ENCODE measurements around the gene TMEM266.
A peak's percentile ranks its signal among the peaks of the same experiment; 100 is the strongest.
"Not testable (repeated sequence)": the region's sequence is repeated elsewhere in the genome, so short reads cannot be mapped to it uniquely, and the experiment has no call there.

Gene TMEM266, protein sequence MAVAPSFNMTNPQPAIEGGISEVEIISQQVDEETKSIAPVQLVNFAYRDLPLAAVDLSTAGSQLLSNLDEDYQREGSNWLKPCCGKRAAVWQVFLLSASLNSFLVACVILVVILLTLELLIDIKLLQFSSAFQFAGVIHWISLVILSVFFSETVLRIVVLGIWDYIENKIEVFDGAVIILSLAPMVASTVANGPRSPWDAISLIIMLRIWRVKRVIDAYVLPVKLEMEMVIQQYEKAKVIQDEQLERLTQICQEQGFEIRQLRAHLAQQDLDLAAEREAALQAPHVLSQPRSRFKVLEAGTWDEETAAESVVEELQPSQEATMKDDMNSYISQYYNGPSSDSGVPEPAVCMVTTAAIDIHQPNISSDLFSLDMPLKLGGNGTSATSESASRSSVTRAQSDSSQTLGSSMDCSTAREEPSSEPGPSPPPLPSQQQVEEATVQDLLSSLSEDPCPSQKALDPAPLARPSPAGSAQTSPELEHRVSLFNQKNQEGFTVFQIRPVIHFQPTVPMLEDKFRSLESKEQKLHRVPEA

DNA sequence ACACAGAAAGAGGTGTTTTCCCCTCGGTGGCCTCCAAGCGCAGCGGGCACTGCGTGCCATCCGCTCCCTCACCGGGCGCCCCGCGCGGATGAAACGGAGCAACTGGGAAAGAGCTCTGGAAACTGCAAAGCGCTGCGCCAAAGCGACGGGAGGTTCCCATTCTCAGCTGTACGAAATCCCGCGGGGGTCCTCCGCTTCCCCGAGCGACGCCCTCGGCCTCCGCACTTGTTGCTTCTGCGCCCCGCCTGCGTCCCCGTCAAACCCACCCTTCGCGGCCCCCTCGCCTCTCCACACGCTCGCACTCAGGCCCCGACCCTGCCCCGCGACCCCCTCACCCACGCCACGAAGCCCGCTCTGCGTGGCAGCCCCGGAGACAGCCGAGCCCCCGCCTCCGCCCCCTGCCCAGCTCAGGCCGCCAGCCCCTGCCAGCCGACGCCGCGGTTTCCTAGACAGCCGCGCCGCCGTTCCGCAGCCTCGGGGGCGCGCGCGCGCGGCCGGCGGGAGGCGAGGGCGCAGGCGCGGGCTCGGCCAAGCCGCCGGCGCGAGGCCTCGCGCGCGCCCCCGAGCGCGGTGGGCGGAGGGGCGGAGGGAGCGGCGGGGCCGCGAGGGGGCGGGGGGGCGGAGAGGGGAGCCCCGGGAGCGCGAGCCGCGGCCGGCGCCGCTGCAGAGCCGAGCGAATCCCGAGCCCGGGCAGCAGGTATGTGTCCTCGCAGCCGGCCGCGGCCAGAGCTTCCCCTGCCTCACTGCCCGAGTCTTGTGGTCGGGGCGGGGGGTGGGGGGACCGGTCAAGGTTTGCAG is at the start of gene TMEM266:
Gene TMEM266 (plus strand): TSS at position 666 of the 798 bp plus-strand sequence. CDS start 74,279 bp downstream, outside the sequence.
- Mint-ChIP-seq H3K27ac (peak within 1 kb of the TSS; percentile 49), H3K9me3 (no peaks in the 10 kb centered on the region), H3K36me3 (ENCODE audit: low read depth) (no peaks in the 10 kb centered on the region), H3K4me1 (ENCODE audit: low read depth) (peaks cover 54% of the 10 kb centered on the region), H3K4me3 (peak within 1 kb of the TSS; percentile 77), H3K27me3 (peaks cover 67% of the 10 kb centered on the region)

- Mint-ChIP-seq H3K9me3 (peaks cover 3% of the 10 kb centered on the region), H3K4me3 (no peak overlapping the region), H3K36me3 (ENCODE audit: low read depth) (no peaks in the 10 kb centered on the region), H3K27ac (no peak overlapping the region), H3K4me1 (ENCODE audit: low read depth) (peaks cover 6% of the 10 kb centered on the region), H3K27me3 (peaks cover 52% of the 10 kb centered on the region)
Observed at GRCh38 chr15:76010613-76011012, 49.2 kb upstream of the TMEM266 start.

DNA sequence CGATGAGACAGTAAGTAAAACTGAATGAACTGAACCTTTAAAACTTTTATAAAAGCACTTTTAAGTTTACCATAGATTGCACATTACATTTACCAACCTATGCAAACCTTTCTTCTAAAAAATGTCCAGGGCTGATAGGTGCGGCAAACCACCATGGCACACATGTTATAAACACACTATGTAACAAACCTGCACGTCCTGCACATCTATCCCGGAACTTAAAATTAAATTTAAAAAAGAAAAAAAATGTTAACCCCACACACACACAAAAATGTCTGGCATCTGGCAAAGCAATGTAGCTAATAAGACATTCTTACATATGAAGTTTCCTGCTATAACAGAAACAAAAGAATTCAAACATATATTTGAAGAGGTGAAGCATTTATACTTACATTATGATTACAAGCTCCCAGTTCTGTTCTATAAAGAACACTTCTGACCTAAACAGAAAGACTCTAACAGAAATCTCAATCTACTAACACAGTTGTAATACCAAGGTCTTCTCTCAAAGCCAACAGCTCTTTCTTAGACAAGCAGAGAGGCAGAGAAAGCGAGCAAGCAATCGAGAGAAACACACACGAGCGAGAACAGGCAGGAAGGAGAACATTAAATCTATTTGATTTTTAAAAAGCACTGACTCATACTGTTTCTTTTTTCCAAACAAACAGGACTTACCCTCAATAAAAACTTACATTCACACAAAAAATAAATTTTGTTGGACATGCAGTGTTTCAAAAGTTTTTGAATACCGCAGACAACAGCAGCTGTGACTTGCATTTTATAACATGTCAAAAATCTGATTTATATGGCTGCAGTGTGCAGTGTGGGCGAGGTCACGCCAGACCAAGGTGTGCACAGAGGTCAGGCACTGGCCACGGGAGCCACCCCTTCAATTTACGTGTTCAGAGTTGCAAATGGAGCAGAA is 47.9 kb upstream of the TMEM266 start, which contains the start of gene NRG4:
Gene NRG4 (minus strand): TSS at position 798 of the 925 bp plus-strand sequence. CDS start 1,194 bp downstream, outside the sequence.
- peaks cover 63% of the 10 kb centered on the region for H3K27me3 Mint-ChIP-seq
- H3K27ac Mint-ChIP-seq, result no peak within 1 kb of the TSS
- H3K4me3 Mint-ChIP-seq, result peak within 1 kb of the TSS; percentile 15
- peaks cover 11% of the 10 kb centered on the region for H3K9me3 Mint-ChIP-seq
- H3K36me3 Mint-ChIP-seq (ENCODE audit: low read depth), result peaks cover under 1% of the 10 kb centered on the region
- H3K4me1 Mint-ChIP-seq (ENCODE audit: low read depth), result peaks cover 6% of the 10 kb centered on the region

- peaks cover 18% of the 10 kb centered on the region for H3K9me3 Mint-ChIP-seq
- not testable (repeated sequence) for H3K27ac Mint-ChIP-seq; H3K4me1 Mint-ChIP-seq (ENCODE audit: low read depth); H3K4me3 Mint-ChIP-seq
- H3K36me3 Mint-ChIP-seq (ENCODE audit: low read depth), result peaks cover 10% of the 10 kb centered on the region
- peaks cover 67% of the 10 kb centered on the region for H3K27me3 Mint-ChIP-seq
Observed at GRCh38 chr15:76013470-76013869, 46.3 kb upstream of the TMEM266 start.

DNA sequence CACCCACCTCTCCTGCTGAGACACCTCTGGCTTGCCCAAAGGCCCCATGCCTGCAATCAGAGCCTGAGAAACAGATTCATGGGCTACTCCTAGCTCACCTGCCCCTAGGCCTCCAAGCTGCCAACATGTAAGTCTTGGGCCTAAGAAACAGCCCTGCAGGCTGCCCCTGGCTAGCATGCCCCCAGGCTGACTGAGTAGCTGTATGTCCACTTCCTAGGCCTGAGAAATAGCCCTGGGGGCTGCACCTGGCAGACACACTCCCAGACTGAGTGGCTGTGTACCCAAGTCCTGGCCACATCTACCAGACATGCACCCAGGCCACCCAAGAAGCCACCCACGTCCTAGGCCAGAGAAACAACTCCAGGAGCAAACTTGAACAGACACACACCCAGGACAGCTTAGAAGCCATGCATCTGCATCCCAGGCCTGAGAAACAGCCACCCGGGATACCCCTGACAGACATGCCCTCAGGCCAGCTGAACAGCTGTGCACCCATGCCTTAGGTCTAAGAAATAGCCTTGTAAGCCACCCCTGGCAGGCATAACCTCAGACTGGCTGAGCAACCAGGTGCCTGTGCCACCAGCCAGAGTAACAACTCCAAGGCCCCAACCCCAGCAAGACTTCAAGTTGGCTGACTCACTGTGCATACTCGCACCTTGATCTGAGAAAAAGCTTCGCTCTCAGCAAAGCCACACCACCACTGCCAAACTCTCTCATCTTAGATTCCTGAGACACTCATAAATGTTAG is 35.6 kb upstream of the TMEM266 start:
- Mint-ChIP-seq H3K4me3 (no peak overlapping the region), H3K36me3 (ENCODE audit: low read depth) (peaks cover 13% of the 10 kb centered on the region), H3K9me3 (peaks cover 14% of the 10 kb centered on the region), H3K27me3 (peaks cover 33% of the 10 kb centered on the region), H3K27ac (no peak overlapping the region), H3K4me1 (ENCODE audit: low read depth) (no peaks in the 10 kb centered on the region)

DNA sequence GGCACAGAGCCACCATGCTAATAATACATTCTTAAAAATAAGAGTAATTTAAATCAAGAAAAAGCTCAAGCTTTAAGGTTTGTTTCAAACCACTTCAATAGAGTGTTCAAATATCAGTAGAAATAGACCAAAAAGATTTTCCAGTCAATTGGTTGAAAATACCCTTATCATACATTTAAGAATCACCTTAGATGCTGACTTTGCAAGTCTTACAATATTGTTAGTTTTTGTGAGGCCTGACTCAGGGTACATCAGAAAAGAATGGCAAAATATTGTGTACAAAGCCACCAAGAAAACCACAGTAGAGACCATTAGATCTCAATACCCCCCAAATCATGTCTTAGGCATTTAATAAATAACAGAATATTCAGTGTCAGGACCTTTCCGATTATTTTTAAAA is 27.7 kb upstream of the TMEM266 start:
- Mint-ChIP-seq H3K4me1 (ENCODE audit: low read depth) (no peaks in the 10 kb centered on the region), H3K9me3 (no peaks in the 10 kb centered on the region), H3K4me3 (no peak overlapping the region), H3K36me3 (ENCODE audit: low read depth) (no peaks in the 10 kb centered on the region), H3K27me3 (peaks cover 9% of the 10 kb centered on the region), H3K27ac (no peak overlapping the region)

GRCh38 chr15:76033438-76033837 is 26.3 kb upstream of the TMEM266 start:
- Mint-ChIP-seq H3K4me3 (no peak overlapping the region), H3K9me3 (no peaks in the 10 kb centered on the region), H3K27me3 (peaks cover 5% of the 10 kb centered on the region), H3K4me1 (ENCODE audit: low read depth) (no peaks in the 10 kb centered on the region), H3K36me3 (ENCODE audit: low read depth) (no peaks in the 10 kb centered on the region), H3K27ac (no peak overlapping the region)

DNA sequence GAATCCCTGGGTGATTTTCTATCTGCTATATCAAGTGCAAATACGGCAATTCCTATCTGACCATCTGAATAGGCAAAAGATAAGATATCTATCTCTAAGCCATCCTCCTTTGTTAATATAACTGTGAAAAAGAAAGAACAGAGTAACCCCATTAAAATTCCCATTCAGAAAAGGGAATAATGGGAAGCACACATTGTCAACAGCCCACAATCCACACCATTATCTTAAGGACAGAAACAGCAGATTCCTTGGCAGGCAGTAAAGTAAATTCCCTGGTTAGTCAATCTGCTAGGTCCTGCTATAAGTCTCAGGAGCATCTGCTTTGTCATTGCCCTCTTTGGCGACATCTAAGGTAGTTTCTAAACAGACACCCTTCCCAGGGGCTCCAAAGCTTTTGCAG is 25.7 kb upstream of the TMEM266 start:
- Mint-ChIP-seq H3K4me3 (no peak overlapping the region), H3K4me1 (ENCODE audit: low read depth) (no peaks in the 10 kb centered on the region), H3K36me3 (ENCODE audit: low read depth) (no peaks in the 10 kb centered on the region), H3K9me3 (no peaks in the 10 kb centered on the region), H3K27ac (no peak overlapping the region), H3K27me3 (peaks cover 5% of the 10 kb centered on the region)

GRCh38 chr15:76035593-76035992 is 24.2 kb upstream of the TMEM266 start:
- H3K4me3 Mint-ChIP-seq, result no peak overlapping the region
- no peak overlapping the region for H3K27ac Mint-ChIP-seq
- H3K27me3 Mint-ChIP-seq, result peaks cover 14% of the 10 kb centered on the region
- H3K36me3 Mint-ChIP-seq (ENCODE audit: low read depth), result no peaks in the 10 kb centered on the region
- H3K9me3 Mint-ChIP-seq, result peaks cover 7% of the 10 kb centered on the region
- H3K4me1 Mint-ChIP-seq (ENCODE audit: low read depth), result no peaks in the 10 kb centered on the region

GRCh38 chr15:76038512-76038911 is 21.3 kb upstream of the TMEM266 start:
- Mint-ChIP-seq H3K27me3 (peaks cover 35% of the 10 kb centered on the region), H3K4me1 (ENCODE audit: low read depth) (no peaks in the 10 kb centered on the region), H3K4me3 (no peak overlapping the region), H3K36me3 (ENCODE audit: low read depth) (peaks cover 5% of the 10 kb centered on the region), H3K27ac (no peak overlapping the region), H3K9me3 (peaks cover 24% of the 10 kb centered on the region)

GRCh38 chr15:76054201-76054600 is 5.6 kb upstream of the TMEM266 start:
- H3K9me3 Mint-ChIP-seq; H3K4me3 Mint-ChIP-seq; H3K36me3 Mint-ChIP-seq (ENCODE audit: low read depth); H3K27ac Mint-ChIP-seq: not testable (repeated sequence)
- Mint-ChIP-seq H3K4me1 (ENCODE audit: low read depth) (peaks cover 25% of the 10 kb centered on the region), H3K27me3 (peaks cover 37% of the 10 kb centered on the region)

DNA sequence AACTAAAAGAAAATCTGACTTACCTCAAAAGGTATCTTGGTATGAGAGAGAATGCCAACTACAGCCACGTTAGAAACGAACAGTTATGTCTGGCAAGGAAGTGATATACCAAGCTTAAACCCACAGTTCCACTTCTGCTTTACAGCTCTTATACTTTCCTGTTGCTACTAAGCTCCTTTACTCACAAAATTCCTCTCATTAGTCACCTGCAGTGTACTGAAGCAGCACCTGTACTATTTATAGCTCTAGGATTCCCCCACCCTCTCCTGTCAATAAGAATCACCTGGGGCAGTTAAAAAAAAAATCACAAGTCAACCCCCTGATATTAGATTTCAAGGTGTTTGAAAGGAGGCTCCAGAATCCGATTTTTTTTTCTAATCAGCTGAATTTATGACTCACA is 2.9 kb upstream of the TMEM266 start:
- Mint-ChIP-seq H3K36me3 (ENCODE audit: low read depth) (no peaks in the 10 kb centered on the region), H3K27ac (no peak overlapping the region), H3K9me3 (no peaks in the 10 kb centered on the region), H3K4me3 (peak overlapping the region; percentile 6), H3K27me3 (peaks cover 51% of the 10 kb centered on the region), H3K4me1 (ENCODE audit: low read depth) (peaks cover 46% of the 10 kb centered on the region)

DNA sequence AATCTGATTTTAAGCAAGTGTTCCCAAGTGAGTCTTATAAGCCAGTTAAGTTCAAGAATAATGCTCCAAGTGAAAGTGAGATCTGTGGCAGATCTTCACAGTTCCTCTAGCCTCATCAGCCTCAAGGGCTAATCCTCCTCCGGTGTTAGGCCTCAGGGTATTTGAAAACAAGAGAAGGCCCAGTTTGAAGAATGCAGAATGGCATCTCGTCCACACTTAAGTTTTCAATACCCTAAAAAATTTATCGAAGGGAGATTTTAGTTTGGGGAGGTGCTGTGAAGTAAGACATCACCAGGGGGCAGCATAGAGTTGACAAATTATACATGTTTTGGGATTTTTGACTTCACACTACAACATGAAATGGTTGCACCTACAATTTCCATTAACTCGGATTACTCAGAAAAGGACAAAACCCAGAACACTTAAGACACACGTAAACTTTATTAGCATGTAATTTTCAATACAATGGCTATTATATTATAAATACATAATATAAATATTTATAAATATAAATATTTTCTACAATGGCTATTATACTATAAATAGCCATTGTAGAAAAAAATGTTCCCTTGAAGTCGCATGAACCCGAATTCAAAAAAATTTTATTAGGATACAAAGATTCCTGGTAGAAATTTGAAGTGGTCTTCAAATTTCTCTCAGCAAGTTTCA is 2.3 kb upstream of the TMEM266 start:
- Mint-ChIP-seq H3K4me3 (no peak overlapping the region), H3K27me3 (peaks cover 57% of the 10 kb centered on the region), H3K4me1 (ENCODE audit: low read depth) (peaks cover 52% of the 10 kb centered on the region), H3K9me3 (no peaks in the 10 kb centered on the region), H3K36me3 (ENCODE audit: low read depth) (no peaks in the 10 kb centered on the region), H3K27ac (no peak overlapping the region)

Measured in stimulated activated naive CD8-positive, alpha-beta T cell treated with anti-CD3 and anti-CD28 coated beads, Interleukin-15, Interleukin-2, amounts not matched to agents 100 ng/mL and 50 ng/mL, for 24 hours (primary cell).